HuH-7.5 (cell line): ENCODE results near the gene ZFPL1.

ENCODE experiments used
- DNase-seq: peaks from one replicate; pipeline ENCODE4 v3.0.0; 2011; ENCODE audit warnings: low spot score

ZFPL1 gene

DNA sequence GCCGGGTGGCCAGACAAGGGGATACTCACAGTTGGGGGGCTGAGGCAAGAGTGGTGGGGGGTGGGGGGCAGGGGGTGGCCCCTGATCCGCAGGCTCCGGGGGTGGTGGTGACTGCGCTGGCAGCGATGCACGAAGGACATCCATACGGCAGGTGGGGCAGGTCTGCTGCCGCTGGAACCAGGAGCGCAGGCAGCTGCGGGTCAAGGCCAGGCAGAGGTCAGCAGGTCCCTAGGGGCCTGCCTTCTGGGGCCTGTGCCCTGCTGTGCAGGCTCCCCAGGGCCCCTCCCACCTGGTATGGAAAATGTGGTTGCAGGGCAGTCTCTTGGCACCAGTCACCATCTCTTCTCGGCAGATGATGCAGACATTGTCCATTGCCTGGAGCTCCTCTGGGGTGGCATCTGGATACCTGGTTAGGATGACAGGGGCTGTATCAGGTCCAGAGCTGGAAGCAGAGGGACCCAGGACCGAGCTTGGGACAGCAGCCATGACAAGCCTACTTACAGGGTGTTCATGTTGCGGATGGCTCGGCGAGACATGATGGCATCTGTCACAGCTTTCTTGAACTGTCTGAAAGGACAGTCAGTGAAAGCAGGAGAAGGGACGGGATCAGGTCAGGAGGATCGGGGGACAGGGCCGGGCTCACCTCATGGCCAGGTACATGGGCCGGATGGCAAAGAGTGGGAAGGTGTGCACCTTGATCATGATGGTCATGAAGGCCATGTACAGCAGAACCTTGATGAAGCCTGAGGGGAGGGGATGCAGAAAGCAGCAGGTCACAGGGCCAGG lies 46.8 kb downstream of the ZFPL1 start:
- no peak for DNase-seq

DNA sequence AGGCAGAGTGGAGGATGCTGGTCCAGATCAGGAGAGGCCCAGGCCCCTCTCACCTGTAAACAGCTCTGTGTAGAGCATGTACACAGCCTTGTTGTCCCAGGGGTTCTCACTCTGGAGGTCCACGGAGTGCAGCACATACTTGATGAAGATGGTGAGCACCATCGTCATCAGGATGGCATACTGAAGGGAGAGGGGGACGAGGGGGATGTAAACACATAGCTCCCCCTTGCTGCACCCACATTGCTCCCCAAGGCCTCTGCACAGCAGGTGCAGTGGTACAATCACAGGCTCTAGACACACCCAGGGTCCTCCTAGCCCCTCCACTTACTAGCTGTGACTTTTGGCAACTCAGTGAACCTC lies 47.4 kb downstream of the ZFPL1 start:
- DNase-seq: no peak

DNA sequence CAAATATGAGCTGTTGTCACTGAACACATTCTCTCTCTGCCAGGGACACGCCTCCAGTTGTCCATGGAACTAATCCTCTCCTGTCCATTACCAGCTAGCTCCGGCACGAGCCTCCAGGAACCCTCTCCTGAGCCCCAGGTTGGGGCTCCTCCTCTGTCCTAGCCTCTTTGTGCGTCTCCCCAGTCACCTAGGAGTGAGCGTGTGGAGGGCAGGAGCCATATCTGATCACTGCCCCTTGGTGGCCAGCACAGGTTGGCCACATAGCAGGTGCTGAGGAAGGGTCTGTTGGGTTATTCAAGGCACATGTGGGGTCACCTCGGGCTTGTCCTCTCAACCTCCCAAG lies 47.8 kb downstream of the ZFPL1 start:
- DNase-seq: no peak

DNA sequence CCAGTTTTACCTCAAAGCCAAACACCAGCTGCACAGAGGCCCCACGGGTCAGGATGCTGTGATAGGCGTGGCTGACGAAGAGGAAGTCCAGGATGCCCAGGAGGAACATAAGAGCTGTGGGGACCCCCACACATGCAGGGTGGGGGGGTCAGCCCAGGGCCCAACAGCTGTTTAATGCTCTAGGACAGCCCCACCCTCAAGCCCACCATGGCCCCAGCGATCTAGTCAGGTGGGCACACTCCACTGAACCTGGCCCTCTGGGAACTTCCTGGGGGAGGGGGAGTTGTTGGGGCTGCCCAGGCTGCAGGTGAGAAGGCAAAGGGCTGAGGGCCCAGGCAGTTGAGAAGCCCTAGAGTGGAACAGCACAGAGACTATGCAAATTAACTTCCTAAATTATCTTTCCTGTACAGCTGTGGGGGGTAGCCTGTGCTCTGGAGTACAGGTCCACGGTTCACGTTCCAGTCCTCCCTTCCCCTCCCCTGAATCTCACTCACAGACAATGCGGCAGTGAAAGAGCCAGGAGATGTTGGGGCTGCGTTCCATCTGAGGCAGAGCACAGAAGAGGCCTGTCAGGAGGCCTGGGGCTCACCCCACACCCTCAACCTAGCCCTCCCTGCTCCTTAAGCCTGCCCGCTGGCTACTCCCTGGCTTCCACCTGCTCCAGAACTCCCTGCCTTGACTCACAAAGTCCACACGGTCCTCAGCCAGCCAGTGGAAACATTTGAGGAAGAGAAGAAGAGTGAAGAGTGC lies 48.4 kb downstream of the ZFPL1 start:
- DNase-seq: no peak

DNA sequence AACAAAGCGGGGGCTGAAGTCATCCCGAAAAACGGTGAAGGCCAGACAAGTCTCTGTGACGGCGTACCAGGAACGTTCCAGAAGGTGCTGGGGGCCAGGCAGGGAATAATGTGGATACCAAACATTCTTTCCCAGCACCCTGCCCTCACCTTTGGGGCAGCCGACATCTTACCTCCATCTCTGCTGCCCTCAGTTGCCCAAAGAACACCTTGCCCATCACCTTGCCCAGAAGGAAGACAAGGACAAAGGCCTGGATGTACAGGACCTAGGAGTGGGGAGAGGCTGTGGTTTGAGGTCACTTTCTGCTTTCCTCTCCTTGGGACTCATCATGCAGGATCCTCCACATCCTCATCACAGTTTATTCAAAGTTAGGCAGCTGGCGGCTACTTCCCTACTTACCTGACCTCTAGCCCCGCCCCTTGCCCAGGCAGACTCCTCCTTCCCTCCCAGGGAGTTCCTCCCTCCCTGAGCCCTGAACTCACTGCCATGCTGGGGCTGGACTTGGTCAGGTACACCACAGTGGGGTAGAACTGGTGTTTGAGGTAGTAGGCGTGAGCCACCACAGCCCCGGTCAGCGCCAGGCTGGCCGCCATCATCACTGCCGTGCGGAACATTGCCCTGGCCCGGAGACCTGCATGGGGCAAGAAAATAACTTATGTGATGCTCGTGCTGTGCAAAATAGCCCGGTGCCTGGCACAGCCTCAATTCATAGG lies 49.1 kb downstream of the ZFPL1 start:
- DNase-seq: no peak

DNA sequence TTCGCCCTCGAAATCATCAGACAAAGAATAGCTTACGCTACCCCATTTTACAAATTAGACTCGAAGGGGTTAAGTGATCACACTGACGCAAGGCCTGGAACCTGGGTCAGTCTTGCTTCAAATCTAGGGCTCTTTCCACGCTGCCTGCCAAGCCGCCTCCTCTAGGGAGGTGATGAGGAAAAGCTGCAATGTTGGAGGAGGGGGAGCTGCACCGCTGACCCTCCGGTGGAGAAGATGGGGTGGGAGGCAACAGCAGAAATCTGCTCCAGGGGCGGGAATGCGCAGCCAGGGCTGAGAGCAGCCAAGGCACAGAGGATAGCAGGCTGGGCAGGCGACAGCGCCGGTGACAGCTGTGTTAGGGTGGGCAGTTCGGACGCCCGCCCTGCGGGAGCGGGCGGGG lies 49.7 kb downstream of the ZFPL1 start:
- DNase-seq: no peak

DNA sequence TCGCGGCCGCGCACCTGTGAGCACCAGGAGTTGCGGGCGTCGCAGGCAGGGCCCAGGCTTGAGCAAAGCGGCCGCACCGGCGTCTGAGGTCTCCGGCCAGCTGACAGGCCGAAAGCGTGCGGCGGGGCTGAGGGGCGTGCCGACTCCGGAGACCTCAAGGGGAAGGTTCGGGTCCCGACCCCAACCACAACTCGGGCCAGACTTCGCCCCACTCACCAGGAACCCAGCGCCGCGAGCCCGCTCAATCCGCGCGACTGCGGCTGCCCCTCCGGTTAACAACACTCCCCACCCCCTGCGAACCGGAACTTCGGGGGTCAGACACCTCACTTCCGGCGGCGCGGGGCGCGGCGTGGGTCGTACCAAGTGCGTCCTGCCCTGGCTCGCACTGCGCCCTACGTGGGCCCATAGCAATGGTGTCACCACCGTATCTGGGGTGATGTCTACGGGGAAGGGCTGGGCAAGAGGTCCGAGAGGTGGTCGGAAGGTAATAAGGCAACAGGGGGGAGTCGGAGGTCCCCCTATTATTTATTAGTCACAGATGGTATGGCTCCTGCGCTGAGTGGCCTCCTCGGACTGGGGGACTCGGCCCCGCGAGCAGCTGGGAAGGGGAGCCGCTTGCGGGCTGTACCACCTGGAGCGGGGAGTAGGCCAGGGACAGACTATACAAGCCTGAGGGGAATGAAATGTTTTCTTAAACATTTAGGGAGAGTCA lies 50.4 kb downstream of the ZFPL1 start, which contains the start of gene SYVN1:
Gene SYVN1, minus strand, starts transcription at position 280 of the 712 bp plus-strand sequence. CDS start 918 bp downstream, outside the sequence.
- DNase-seq: peak; percentile 93

DNA sequence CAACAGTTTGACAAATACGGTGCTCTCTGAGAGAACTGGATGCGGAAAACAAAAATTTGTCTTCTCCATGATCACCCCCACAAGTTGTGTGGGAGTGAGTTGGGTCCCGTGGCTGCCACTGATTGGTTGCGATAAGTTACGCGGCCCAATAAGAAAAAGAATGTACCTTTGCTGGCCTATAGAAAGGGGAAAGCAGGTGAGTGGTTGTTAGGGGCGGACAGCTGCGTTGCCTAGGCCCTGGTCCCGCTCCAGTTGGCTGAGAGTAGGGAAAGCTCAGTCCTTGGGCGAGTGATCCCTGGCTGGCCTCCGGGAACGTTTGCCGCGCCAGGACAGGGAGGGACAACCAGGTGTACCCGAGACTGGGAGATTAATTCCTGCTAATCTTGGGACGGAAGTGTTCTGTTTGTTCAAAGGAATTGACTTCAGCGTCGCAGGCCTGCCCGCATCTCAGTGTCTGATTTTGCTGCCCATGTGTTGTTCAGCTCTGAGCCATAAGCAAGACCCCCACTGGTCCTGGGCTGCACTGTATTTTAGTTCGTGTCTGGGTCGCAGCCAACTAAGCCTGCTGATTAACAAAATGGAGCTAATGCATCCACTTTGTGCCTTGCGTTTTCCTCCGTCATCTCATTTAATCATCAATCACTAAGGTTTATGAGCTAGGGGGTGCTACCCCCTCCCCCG lies 51.1 kb downstream of the ZFPL1 start:
- peak; percentile 96 for DNase-seq

DNA sequence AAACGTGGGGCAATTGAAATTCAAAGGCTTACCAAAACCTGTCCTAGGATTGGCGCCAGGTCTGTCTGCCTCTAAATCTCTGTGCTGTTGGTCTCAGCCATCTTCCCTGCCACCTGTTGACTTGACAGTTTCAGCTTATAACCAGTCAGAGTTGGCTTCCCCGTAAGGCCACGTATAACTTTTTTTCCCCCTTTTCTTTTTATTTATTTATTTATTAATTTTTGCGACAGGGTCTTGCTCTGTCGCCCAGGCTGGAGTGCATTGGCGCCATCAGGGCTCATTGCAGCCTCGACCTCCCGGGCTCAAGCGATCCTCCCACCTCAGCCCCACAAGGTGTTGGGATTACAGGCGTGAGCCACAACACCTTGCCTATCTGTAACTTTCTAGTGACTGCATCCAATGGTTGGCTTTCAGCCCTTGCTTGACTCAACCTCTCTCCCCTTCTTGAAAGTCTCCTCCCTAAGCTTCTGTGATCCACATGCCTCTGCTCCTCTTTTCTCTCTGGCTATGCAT lies 51.7 kb downstream of the ZFPL1 start:
- DNase-seq: no peak

DNA sequence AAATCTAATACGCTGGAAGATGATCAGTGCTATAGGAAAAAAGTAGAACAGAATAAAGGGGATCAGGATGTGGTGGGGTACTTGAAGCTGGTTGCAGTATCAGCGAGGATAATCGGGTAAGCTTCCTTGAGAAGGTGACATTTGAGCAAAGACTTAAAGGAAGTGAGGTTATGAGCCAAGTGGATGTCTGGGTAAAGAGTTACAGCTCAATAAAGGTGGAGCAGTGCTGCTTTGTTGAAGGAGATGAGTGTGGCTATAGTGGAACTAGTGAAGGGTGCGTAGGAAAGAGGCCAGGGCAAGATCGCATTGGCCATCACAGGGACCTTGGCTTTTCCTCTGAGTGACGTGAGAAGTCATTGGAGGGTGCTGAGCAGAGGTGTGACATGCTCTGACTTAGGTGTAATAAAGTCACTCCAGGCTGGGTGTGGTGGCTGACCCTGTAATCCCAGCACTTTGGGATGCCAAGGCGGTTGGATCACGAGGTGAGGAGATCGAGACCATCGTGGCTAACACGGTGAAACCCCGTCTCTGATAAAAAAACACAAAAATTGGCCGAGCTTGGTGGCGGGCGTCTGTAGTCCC lies 52.6 kb downstream of the ZFPL1 start:
- DNase-seq: no peak
